Thyroid gland (tissue), 4 donors: ENCODE measurements around the gene RAB28.

ENCODE experiments used
- POLR2A ChIP-seq, 2 donors: fragments of 450-650 bp; IDR thresholded peaks; one replicate each; pipeline ENCODE4 v1.6.1; 2017; ENCODE audit warnings: antibody characterized with exemption in 2 of 2, mild to moderate bottlenecking in 2 of 2, moderate library complexity in 1 of 2
- TF ChIP-seq, protein P1 (sequence below), 6 experiments: fragments of 200-600 bp in 3 of 6; fragments of 450-650 bp in 3 of 6; sonication (generic) in 3 of 6; IDR thresholded peaks; one replicate each; pipeline ENCODE4 v1.5.1; 2016 to 2019; ENCODE audit warnings: antibody characterized with exemption in 6 of 6, mild to moderate bottlenecking in 2 of 6, inconsistent platforms in 1 of 6, moderate library complexity in 1 of 6

DNA sequence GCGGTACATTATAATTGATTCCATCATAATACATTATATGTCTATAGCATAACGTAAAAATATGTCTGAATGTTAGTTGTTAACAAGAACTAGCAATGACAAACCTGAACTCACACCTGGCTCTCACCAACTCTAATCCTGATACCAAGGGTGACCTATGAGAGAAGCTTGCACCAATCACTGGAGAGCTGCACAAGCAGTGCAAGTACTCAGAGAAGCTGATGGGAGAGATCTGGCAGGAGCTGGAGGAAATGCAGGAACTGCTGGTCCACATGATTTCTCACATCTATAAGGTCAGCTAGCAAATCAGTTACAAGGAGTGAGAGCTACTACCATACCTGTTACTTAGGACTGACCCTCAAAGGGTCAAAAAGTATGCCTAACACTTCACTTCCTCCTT lies 74.8 kb downstream of the RAB28 start:
- TF ChIP-seq, protein P1, sequence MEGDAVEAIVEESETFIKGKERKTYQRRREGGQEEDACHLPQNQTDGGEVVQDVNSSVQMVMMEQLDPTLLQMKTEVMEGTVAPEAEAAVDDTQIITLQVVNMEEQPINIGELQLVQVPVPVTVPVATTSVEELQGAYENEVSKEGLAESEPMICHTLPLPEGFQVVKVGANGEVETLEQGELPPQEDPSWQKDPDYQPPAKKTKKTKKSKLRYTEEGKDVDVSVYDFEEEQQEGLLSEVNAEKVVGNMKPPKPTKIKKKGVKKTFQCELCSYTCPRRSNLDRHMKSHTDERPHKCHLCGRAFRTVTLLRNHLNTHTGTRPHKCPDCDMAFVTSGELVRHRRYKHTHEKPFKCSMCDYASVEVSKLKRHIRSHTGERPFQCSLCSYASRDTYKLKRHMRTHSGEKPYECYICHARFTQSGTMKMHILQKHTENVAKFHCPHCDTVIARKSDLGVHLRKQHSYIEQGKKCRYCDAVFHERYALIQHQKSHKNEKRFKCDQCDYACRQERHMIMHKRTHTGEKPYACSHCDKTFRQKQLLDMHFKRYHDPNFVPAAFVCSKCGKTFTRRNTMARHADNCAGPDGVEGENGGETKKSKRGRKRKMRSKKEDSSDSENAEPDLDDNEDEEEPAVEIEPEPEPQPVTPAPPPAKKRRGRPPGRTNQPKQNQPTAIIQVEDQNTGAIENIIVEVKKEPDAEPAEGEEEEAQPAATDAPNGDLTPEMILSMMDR (IDR thresholded peaks at IDR 0.05), result no peak
- no peak for TF ChIP-seq POLR2A (IDR thresholded peaks at IDR 0.05)
